Neural progenitor cell (in vitro differentiated cells): ENCODE results near the gene SPRY4.

ENCODE experiments used
- EZH2 ChIP-seq: fragments of 200-600 bp; sonication (generic); IDR thresholded peaks from 2 replicates; pipeline ENCODE4 v1.6.1; 2017; ENCODE audit warnings: antibody characterized with exemption, mild to moderate bottlenecking, moderate library complexity
- EZH2phosphoT487 ChIP-seq: fragments of 200-600 bp; sonication (generic); IDR thresholded peaks from 2 replicates; pipeline ENCODE4 v1.6.1; 2017; ENCODE audit warnings: antibody characterized with exemption
- TF ChIP-seq, protein P1 (sequence below): fragments of 200-600 bp; sonication (generic); IDR thresholded peaks from 2 replicates; pipeline ENCODE4 v1.5.1; 2017; ENCODE audit warnings: antibody characterized with exemption, mild to moderate bottlenecking

- TF ChIP-seq, protein P1, sequence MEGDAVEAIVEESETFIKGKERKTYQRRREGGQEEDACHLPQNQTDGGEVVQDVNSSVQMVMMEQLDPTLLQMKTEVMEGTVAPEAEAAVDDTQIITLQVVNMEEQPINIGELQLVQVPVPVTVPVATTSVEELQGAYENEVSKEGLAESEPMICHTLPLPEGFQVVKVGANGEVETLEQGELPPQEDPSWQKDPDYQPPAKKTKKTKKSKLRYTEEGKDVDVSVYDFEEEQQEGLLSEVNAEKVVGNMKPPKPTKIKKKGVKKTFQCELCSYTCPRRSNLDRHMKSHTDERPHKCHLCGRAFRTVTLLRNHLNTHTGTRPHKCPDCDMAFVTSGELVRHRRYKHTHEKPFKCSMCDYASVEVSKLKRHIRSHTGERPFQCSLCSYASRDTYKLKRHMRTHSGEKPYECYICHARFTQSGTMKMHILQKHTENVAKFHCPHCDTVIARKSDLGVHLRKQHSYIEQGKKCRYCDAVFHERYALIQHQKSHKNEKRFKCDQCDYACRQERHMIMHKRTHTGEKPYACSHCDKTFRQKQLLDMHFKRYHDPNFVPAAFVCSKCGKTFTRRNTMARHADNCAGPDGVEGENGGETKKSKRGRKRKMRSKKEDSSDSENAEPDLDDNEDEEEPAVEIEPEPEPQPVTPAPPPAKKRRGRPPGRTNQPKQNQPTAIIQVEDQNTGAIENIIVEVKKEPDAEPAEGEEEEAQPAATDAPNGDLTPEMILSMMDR: no peak
- TF ChIP-seq EZH2: no peak
- no peak for TF ChIP-seq EZH2phosphoT487
These were observed 32.0 kb downstream of the SPRY4 start for GRCh38 chr5:142292808-142293207.
